Measurements from ENCODE around the gene HYPK. TPM values are rescaled to one million over a fixed set of nuclear protein-coding genes. Genes with fewer than 3 reads are reported as not detected.
"Not testable (repeated sequence)": the region's sequence is repeated elsewhere in the genome, so short reads cannot be mapped to it uniquely, and the experiment has no call there.

Gene HYPK
- total RNA-seq, 1 experiment from 2014 or later = 14.4 TPM

GRCh38 chr15:43826029-43826507 lies 25.7 kb downstream of the HYPK start:
- H3K27ac ChIP-seq = no peak overlapping the region
- no peaks in the 10 kb centered on the region for H3K27me3 ChIP-seq (ENCODE audit: insufficient read depth, low read depth)
- no peaks in the 10 kb centered on the region for H3K9me3 ChIP-seq (ENCODE audit: insufficient read depth, low read depth)
- intact Hi-C loops (cut with micrococcal nuclease; ENCODE audit: unreplicated experiment) = loop anchor here (10.0 kb wide), 1 partner anchor 51 kb away; the partner anchor contains the start of gene ELL3
- no peaks in the 10 kb centered on the region for H3K36me3 ChIP-seq (ENCODE audit: low read depth)
- CTCF ChIA-PET = no interaction called here
- H3K4me2 ChIP-seq = peak overlapping the region; percentile 89
- H4K20me1 ChIP-seq (ENCODE audit: insufficient read depth) = no peaks in the 10 kb centered on the region
- no peaks in the 10 kb centered on the region for H3K9me2 ChIP-seq (ENCODE audit: insufficient read depth)
- no TSS peak for BruUV-seq (replicated peaks)
- POLR2A ChIA-PET (ENCODE audit: unreplicated experiment) = no interaction called here
- DNase-seq = no peak
- H3F3A ChIP-seq (ENCODE audit: insufficient read depth, low read depth) = peaks cover 13% of the 10 kb centered on the region; the same call in 1 of the 2 replicates
- H2AFZ ChIP-seq = peak overlapping the region; percentile 94; the same call in 1 of the 2 replicates
- peaks cover 28% of the 10 kb centered on the region for H3K4me1 ChIP-seq (replicated peaks; ENCODE audit: insufficient read depth)
- H3K79me2 ChIP-seq (ENCODE audit: low read depth) = peaks cover 29% of the 10 kb centered on the region
- peak overlapping the region; percentile 62 for H3K4me3 ChIP-seq
- no peak for TF ChIP-seq EZH2 (IDR thresholded peaks at IDR 0.05; ENCODE audit: low read depth)
- TF ChIP-seq CTCF (conservative IDR thresholded peaks at IDR 0.05) = no peak

- peak within 1 kb of the TSS; percentile 50; the same call in 1 of the 2 replicates for H3K27ac ChIP-seq
- TF ChIP-seq CTCF (conservative IDR thresholded peaks at IDR 0.05) (no peak), EZH2 (IDR thresholded peaks at IDR 0.05; ENCODE audit: low read depth) (no peak)
- peaks cover 24% of the 10 kb centered on the region for H3K79me2 ChIP-seq (ENCODE audit: low read depth)
- H3K27me3 ChIP-seq (ENCODE audit: insufficient read depth, low read depth) = no peaks in the 10 kb centered on the region
- no peaks in the 10 kb centered on the region for H4K20me1 ChIP-seq (ENCODE audit: insufficient read depth)
- peak; percentile 64 to 75 for DNase-seq
- intact Hi-C loops (cut with micrococcal nuclease; ENCODE audit: unreplicated experiment) = loop anchor here (10.0 kb wide), 1 partner anchor 52 kb away; the partner anchor contains the start of gene ELL3
- ChIA-PET POLR2A (ENCODE audit: unreplicated experiment) (no interaction called here), CTCF (no interaction called here)
- no peaks in the 10 kb centered on the region for H3K9me3 ChIP-seq (ENCODE audit: insufficient read depth, low read depth)
- no TSS peak for BruUV-seq (replicated peaks)
- H3K36me3 ChIP-seq (ENCODE audit: low read depth) = no peaks in the 10 kb centered on the region
- peak within 1 kb of the TSS; percentile 89 for H3K4me2 ChIP-seq
- peak within 1 kb of the TSS; percentile 62 for H3K4me3 ChIP-seq
- H3K4me1 ChIP-seq (replicated peaks; ENCODE audit: insufficient read depth) = peaks cover 28% of the 10 kb centered on the region
- no peaks in the 10 kb centered on the region for H3K9me2 ChIP-seq (ENCODE audit: insufficient read depth)
- H2AFZ ChIP-seq = peak within 1 kb of the TSS; percentile 94
- peaks cover 13% of the 10 kb centered on the region; the same call in 1 of the 2 replicates for H3F3A ChIP-seq (ENCODE audit: insufficient read depth, low read depth)
These were observed 26.3 kb downstream of the HYPK start, which contains the start of gene WDR76 for GRCh38 chr15:43826508-43827341. TSS of gene WDR76 (plus strand) at chr15:43827002. CDS start at chr15:43827033, 31 bp downstream.

GRCh38 chr15:43828061-43828657 lies 27.8 kb downstream of the HYPK start:
- TSS peak; percentile 15 for BruUV-seq (replicated peaks)
- DNase-seq = no peak

GRCh38 chr15:43829951-43830540 lies 29.6 kb downstream of the HYPK start:
- H3F3A ChIP-seq (ENCODE audit: insufficient read depth, low read depth) = peaks cover 13% of the 10 kb centered on the region; the same call in 1 of the 2 replicates
- intact Hi-C loops (cut with micrococcal nuclease; ENCODE audit: unreplicated experiment) = loop anchor here (10.0 kb wide), 1 partner anchor 55 kb away; the partner anchor contains the start of gene ELL3
- H3K4me2 ChIP-seq; BruUV-seq (replicated peaks); H3K27me3 ChIP-seq (ENCODE audit: insufficient read depth, low read depth); CTCF ChIA-PET; POLR2A ChIA-PET (ENCODE audit: unreplicated experiment); H3K79me2 ChIP-seq (ENCODE audit: low read depth); H3K27ac ChIP-seq; H3K36me3 ChIP-seq (ENCODE audit: low read depth); H2AFZ ChIP-seq; H4K20me1 ChIP-seq (ENCODE audit: insufficient read depth); H3K9me3 ChIP-seq (ENCODE audit: insufficient read depth, low read depth); DNase-seq; H3K9me2 ChIP-seq (ENCODE audit: insufficient read depth); H3K4me3 ChIP-seq: not testable (repeated sequence)
- H3K4me1 ChIP-seq (replicated peaks; ENCODE audit: insufficient read depth) = peaks cover 19% of the 10 kb centered on the region

More at GRCh38 chr15:43828061-43828657, 27.8 kb downstream of the HYPK start:
- peaks cover 13% of the 10 kb centered on the region; the same call in 1 of the 2 replicates for H3F3A ChIP-seq (ENCODE audit: insufficient read depth, low read depth)
- POLR2A ChIA-PET (ENCODE audit: unreplicated experiment) = interaction anchor here (0.5 kb wide), 1 partner anchor 12 kb away, joined by 3 read pairs; no protein-coding TSS in a partner anchor
- CTCF ChIA-PET = interaction anchor here (0.6 kb wide), 1 partner anchor 39 kb away, joined by 3 read pairs; no protein-coding TSS in a partner anchor
- no peaks in the 10 kb centered on the region for H3K27me3 ChIP-seq (ENCODE audit: insufficient read depth, low read depth)
- intact Hi-C loops (cut with micrococcal nuclease; ENCODE audit: unreplicated experiment) = loop anchor here (10.0 kb wide), 1 partner anchor 53 kb away; the partner anchor contains the start of gene ELL3
- no peak overlapping the region for H3K27ac ChIP-seq
- no peaks in the 10 kb centered on the region for H3K36me3 ChIP-seq (ENCODE audit: low read depth)
- no peaks in the 10 kb centered on the region for H3K9me2 ChIP-seq (ENCODE audit: insufficient read depth)
- no peaks in the 10 kb centered on the region for H3K9me3 ChIP-seq (ENCODE audit: insufficient read depth, low read depth)
- peak overlapping the region; percentile 89 for H3K4me2 ChIP-seq
- TF ChIP-seq CTCF (conservative IDR thresholded peaks at IDR 0.05) (no peak), EZH2 (IDR thresholded peaks at IDR 0.05; ENCODE audit: low read depth) (no peak)
- no peak overlapping the region for H3K4me3 ChIP-seq
- no peaks in the 10 kb centered on the region for H4K20me1 ChIP-seq (ENCODE audit: insufficient read depth)
- H3K79me2 ChIP-seq (ENCODE audit: low read depth) = peaks cover 12% of the 10 kb centered on the region
- no peak overlapping the region for H2AFZ ChIP-seq
- H3K4me1 ChIP-seq (replicated peaks; ENCODE audit: insufficient read depth) = peaks cover 25% of the 10 kb centered on the region
